ENCODE results near the gene EPB42.
"Not testable (repeated sequence)": the region's sequence is repeated elsewhere in the genome, so short reads cannot be mapped to it uniquely, and the experiment has no call there.

The EPB42 gene

DNA sequence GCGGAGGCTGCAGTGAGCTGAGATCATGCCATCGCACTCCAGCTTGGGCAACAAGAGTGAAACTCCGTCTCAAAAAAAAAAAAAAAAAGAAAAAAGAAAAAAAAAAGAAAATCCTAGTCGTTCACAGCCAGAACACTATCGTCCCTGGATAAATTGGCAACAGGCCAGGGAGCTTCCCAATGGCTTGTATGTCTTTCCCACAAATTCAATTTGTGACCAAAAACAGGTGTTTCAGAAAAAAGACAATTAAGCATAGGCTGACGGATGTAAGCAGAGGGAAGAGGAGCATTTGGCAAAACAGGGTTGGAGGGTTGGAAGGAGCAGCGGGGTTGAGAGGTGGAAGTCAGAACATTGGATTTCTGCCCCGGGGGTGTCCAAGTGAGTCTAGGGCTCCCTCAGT is 8.5 kb downstream of the EPB42 start:
- DNase-seq (ENCODE audit: low read depth, low spot score) = no peak

DNA sequence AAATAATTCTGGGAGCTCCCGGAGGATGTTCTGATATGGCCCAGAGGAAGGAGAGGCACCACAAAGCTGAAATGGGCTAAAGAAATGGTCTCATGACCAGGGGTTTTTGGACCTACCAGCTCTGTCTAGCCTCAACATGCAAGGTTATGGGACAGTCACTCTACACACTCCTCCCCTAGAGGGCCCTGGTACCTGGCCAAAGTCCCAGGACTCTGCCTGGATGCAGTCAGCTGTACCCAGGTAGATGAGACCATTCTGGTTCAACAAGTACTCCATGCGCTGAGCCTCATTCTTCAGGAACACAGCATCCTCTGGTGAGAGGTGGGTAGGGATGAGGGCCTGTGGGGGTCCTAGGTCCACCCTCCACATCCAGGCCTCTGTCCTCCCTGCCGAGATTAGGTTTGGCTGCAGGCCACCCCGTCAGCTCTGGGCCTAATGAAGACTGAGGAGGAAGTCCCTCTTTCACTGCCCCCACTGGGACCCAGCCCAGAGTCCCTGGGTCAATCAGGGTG is 9.5 kb downstream of the EPB42 start:
- DNase-seq (ENCODE audit: low read depth, low spot score) = no peak

DNA sequence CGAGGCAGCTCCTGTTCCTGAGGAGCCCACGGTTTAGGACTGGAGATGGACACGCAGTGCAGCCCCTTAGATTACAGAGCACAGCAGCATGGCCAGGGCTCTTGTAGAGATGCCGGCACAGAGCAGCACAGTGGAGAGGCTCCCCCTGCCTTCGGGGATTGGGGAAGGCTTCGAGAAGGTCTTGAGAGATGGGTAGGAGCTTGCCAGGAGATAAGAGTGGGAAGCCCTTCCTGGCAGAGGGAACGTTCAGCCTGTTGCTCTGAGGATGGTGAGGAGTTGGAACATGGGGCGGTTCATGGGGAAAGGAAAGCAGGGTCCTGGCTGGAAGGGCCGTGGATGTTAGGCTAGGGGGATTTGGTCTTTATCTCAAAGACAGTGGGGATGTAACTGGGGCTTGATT is 10.0 kb downstream of the EPB42 start:
- no peak for DNase-seq (ENCODE audit: low read depth, low spot score)

DNA sequence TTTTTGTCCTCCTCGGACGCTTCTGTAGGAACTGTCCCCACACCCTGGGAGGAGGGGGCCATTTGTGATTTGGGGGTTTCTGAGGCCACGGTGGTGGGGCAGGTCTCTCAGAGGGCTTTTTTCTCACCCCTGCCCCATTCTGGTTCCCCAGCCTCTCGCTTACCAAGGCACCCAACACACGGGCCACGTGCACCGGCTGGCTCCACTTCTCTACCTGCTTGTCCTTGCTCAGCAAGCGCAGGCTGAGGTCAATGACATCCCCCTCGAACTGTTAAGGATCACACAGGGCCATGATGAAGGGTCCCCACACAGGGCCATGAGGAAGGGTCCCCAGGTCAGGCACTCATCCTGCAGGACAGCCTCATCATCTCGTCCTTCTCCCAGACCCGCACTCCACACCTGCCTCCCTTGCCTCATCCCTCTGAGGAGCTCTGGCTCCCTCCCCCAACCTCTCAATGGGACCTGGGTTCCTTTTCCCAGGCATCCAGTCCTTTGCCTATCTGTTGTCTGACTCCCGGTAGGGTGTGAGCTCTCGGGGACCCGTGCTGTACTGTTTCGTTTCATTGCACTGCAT is 10.6 kb downstream of the EPB42 start:
- DNase-seq (ENCODE audit: low read depth, low spot score) = no peak

DNA sequence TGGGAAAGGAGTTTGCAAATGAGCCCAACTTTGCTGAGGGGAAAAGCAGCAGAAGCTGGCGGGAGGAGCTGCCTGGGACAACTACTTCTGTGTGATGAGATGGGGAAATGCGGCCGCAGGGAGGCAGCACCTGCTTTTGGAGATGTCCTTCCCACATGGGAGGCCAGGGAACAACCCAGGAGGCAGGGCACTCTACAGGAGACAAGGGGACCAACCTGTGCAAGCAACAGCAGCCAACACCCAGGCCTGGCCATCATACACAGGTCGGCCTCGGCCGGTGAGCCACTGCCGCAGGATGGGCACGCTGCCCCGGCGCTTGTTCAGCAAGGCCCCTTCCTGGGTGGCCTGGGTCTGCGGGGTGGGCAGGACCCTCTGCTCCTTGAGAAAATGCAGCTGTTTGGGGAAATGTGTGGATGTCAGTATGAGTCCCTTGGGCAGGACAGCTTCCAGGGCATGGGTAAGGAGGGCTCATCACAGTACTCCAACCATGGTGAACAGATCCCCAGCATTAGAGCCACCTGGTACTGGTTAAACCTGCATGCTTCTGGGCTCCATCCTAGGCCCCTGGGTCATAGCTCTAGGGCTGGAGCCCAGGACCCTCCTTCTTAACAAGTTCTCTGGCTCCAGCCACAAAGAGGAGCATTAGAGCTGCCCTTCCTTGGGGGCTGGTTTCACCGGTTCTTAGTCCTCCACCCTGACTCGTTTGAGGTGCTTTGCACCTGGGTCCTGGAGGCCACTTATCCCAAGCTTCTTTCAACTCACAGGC is 11.6 kb downstream of the EPB42 start:
- DNase-seq (ENCODE audit: low read depth, low spot score) = peak; percentile 75

DNA sequence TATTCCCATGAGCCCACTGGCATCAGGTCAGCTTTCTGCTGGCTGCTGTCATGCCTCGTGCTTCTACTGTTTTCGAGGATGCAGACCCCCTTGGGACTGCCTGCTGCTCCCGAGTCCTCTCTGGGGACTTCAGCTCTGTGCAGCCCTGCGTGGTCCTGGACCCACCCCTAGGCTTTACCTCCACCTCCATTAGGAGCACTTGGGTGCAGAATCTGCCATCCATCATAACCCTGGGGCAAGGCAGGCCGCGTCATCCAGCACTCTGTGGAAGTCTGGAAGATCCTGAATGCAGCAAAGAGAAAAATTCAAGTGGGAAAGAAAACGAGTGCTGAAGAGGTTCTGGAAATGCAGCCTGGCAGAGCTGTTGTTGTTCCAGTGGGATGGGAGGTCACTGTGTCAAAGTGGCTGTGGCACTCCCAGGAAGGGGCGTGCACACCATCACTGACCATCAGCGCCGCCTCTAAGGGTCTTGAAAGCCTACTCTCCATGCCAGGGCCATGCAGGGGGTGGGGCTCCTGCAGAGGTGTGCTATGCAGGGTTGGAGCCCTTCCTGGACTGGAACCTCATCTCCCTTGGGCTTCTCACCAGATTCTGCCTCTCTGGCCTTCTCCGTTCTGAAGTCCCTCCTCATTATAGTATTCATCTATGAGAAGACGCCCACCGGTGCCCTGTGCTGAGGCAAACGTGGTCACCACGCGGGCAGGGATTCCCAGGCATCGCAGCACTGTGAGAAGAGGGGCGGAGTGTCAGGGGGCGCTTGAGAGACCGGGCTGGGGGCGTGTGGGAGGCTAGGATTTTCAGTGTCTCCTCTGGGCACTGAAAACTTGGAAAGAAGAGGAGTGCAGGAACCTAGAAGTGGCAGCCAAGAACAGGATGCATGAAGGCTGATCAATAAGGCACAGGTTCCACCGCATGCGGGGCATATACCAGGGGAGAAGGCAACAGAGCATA is 12.5 kb downstream of the EPB42 start:
- DNase-seq (ENCODE audit: low read depth, low spot score) = no peak

DNA sequence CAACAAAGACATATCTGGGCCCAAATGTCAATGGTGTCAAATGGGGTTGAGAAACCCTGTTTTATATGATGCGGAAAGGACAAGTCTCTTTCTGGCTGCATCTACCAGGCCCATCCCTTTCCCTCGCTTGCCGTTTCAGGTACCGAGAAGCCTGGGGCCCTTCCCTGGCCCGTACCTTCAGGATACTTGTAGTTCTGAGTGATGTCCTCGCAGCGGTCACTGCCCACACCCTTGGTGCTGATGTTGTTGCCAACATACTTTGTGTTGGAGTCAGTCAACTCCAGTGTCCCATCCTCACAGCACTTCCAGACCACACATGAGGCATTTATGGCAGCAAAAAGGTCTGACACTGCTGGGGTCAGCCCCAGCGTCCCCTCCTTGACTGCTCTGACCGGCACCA is 13.8 kb downstream of the EPB42 start:
- no peak for DNase-seq (ENCODE audit: low read depth, low spot score)

DNA sequence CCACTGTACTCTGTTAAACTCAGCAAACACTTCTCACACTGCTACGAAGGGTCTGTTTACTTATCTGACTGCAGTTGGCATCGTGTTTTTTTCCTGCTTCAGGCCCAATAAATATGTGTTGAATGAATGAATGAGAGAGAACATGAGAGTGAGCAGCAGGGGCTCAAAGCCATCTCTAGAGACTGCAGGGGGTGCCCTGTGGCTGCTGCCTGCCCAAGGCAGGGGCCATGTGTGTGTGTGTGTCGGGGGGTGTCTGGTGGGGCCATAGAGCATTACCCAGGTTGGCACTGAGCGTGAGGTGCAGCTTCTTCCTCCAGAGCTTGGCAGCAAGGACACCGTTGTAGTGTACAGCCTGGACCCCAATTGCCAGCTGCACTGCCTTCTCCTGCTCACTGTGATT is 14.8 kb downstream of the EPB42 start:
- DNase-seq (ENCODE audit: low read depth, low spot score) = no peak

DNA sequence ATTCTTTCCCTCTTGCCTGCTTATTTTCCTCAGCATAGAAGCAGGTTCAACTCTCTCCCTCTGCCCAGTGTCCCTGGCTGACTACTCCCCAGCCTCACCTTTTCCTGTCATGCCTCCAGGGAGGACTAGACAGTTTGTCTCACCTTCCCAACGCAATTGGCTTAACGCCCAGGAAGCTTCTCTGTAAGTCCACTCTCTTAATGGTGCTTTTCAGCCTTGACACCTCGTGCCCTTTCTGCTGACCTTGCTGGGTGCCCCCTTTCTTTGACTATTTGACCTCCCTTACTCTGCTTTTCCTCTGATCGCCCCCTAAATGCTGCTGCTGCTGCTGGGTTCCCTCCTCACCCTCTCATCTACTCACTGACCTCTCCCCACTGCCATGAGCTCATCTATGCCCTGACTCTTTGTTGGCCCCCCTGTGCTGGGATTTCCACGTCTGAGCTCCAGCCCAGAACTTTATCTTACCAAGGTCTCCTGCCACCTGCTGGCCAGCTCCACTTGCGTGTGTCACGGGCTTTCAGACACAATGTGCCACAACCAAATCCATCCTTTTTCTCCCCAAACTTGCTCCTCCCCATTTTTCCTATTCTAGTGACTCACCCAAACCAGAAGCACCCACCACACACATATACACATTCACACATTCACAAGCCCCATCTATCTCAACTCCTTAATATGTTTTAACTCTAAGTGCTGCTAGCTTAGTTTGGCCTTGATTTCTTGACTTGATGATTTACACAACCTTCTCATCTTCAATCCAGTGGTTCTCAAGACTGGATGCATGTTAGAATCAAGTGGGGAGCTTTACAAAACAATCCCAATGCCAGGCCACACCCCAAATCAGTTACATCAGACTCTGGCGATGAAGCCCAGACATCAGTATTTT is 16.6 kb downstream of the EPB42 start:
- peak; percentile 44 for DNase-seq (ENCODE audit: low read depth, low spot score)

DNA sequence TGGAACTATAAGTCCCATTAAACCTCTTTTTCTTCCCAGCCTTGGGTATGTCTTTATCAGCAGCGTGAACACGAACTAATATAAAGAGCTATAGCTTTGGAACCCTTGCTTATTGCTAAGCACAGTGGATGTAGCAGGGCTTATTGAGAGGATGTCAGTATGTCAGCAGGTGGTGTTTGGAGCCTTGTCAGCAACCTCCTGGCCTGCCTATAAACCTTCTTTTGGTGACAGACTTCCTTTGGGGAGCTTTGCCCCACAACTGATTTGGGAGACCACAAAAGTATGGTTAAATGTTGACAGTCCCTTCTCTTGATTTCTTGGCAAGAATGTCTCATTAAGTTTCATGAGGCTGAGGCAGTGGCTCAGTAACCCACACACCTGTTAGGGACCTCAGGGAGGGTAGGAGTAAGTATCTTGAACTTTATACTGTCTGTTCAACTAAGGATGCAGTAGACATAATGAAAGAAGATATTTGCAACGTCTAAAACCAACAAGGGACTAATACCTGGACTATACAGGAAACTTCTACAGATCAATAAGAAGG is 20.8 kb downstream of the EPB42 start:
- DNase-seq (ENCODE audit: low read depth, low spot score) = no peak

DNA sequence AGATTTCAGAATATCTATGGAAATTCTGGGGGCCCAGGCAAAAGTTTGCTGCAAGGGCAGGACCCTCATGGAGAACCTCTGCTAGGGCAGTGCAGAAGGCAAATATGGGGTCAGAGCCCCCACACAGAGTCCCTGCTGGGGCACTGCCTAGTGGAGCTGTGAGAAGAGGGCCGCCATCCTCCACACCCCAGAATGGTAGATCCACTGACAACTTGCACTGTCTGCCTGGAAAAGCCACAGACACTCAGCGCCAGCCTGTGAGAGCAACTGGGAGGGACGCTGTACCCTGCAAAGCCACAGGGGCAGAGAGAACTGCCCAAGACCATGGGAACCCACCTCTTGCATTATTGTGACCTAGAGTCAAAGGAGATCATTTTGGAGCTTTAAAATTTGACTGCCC is 21.8 kb downstream of the EPB42 start:
- no peak for DNase-seq (ENCODE audit: low read depth, low spot score)

DNA sequence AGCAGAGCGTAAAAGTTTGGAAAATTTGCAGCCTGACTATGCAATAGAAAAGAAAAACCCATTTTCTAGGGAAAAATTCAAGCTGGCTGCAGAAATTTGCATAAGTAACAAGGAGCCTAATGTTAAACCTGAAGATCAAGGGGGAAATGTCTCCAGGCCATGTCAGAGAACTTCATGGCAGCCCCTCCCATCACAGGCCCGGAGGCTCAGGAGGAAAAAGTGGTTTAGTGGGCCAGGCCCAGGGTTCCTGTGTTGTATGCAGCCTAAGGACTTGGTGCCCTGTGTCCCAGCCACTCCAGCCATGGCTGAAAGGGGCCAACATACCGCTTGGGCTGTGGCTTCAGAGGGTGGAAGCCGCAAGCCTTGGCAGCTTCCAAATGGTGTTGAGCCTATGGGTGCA is 22.3 kb downstream of the EPB42 start:
- DNase-seq (ENCODE audit: low read depth, low spot score) = not testable (repeated sequence)

DNA sequence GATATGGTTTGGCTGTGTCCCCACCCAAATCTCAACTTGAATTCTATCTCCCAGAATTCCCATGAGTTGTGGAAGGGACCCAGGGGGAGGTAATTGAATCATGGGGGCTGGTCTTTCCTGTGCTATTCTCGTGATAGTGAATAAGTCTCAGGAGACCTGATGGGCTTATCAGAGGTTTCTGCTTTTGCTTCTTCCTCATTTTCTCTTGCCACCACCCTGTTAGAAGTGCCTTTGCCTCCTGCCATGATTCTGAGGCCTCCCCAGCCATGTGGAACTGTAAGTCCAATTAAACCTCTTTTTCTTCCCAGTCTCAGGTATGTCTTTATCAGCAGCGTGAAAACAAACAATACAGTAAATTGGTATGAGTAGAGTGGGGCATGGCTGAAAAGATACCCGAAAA is 23.0 kb downstream of the EPB42 start:
- DNase-seq (ENCODE audit: low read depth, low spot score) = not testable (repeated sequence)

DNA sequence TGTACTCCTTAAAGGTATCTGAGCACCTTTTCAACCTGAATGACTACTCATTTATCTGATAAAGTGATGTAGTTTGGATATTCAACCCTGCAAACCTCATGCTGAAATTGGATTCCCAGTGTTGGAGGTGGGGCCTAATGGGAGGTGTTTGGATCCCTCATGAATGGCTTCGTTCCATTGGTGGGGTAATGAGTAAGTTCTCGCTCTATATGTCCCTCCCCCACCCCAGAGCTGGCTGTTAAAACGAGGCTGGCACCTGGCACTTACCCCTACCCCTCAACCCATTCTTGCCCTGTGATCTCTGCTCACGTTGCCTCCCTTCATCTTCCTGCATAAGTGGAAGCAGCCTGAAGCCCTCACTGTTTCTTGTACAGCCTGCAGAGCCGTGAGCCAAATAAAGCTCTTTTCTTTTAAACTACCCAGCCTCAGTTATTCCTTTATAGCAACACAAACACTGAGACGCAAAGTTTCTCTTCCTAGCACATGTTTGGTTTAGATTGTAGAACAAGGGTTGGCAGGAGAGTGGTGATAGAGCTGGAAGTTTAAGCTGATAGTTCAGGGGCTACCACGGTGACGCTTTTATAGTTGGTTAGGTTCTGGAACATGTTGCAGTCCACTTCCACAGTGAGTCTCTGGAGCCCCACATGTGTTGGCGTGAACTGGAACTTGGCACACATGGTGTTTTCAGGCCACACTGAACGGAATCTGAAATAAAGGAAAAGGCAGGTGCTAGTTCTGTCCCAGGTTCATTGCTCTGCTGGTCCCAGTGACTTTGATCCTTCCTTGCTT is 23.9 kb downstream of the EPB42 start:
- no peak for DNase-seq (ENCODE audit: low read depth, low spot score)

DNA sequence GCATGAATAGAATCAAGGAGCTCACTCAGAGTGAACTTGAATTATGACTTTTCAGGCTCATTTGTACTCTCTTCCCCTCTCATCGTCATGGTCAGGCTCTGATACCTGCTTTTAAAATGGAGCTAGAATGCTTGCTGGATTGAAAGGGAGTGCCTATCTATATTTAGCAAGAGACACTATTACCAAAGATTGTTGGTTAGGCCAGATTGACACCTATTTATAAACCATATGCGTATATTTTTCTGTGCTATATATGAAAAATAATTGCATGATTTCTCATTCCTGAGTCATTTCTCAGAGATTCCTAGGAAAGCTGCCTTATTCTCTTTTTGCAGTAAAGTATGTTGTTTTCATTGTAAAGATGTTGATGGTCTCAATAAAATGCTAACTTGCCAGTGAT is 26.0 kb downstream of the EPB42 start:
- no peak for DNase-seq (ENCODE audit: low read depth, low spot score)

DNA sequence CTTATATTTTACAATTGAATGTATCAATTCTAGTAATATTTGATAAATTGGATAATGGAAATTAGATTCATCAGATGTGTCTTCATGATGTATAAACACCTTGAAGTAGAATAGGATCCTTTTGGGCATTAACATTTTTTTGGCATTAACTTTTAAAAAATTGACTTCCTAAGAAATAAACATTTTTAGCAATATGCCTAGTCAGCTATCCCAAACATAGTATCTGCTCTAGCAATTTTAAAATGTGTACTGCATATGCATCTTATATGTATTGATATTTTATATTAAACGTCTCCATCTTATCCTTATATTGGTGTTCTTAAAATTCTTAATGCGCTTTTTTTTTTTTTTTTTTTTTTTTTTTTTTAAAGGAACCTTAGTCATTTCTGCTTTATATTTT is 27.1 kb downstream of the EPB42 start:
- no peak for DNase-seq (ENCODE audit: low read depth, low spot score)

DNA sequence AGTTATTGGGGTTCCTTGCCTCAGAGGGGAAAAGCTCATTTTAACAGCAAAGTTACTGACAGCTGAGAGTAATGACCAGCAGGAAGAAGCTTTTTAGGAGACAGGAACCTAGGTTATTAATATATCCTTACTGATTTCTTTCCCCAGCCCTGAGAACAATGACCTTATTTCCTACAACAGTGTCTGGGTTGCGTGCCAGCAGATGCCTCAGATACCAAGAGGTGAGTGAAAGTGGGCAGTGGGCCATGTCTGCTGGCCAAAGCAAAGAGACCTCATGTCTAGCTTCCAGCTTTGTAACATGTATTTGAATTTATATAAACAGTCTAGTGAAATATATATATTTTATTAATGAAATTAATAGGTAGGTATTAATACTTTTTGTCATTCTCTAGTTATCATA is 30.6 kb downstream of the EPB42 start:
- DNase-seq (ENCODE audit: low read depth, low spot score) = no peak

DNA sequence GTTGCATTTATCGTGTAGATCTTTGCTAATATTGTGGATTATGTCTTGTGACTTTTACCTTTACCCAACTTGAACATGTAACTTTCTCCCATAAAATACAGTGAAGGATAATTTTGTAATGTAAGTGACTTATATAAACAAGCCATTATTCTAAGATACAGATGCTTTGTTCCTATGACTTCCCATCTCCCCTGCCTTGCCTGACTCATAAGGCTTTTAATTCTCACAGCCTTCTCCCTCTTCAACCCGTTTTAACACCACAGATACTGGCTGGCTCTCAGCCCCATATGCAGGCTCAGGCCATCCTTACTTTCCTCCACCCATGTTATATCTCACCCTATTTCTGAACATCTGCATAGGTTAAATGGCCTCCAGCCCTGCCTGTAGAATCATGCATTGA is 31.5 kb downstream of the EPB42 start:
- no peak for DNase-seq (ENCODE audit: low read depth, low spot score)

DNA sequence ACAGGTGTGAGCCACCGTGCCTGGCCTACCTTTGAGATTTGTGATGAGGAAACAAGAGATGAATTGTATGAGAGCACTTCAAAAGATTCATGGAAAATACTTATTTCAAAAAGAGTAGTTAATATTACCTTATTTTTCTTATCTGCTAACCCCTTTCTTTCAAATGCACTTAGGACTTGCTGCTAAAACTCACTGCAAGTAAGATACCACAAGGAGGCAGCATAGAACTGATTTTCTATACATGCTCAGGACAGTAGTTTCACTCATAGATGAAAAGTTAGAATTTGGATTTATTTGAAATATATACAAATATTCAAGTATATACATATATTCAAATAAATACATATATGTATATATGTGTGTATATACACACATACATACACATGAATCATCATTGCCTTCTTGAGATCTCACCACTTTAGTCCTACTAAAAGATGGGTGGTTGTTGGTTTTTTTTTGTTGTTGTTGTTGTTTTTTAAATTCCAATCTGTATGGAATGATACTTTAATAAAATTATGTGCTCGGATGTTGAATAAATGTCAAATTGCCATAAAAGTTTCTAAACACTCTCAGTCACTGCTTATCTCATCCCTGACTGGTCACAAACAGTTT is 33.2 kb downstream of the EPB42 start:
- DNase-seq (ENCODE audit: low read depth, low spot score) = no peak

DNA sequence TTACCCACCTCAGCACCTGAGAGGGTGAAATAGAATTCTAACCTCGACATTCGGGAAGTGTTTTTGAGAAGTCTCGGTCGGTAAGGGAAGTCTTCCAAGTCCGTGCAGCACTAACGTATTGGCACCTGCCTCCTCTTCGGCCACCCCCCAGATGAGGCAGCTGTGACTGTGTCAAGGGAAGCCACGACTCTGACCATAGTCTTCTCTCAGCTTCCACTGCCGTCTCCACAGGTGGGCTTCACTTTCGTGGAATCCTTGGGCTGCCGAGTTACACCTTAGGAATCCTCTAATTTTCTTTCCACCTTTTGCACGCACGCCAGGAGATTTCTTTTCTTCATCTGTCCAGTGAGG is 34.8 kb downstream of the EPB42 start:
- DNase-seq (ENCODE audit: low read depth, low spot score) = no peak
